GM21515 (cell line): ENCODE results near the gene BCKDK.
"Not testable (repeated sequence)": the region's sequence is repeated elsewhere in the genome, so short reads cannot be mapped to it uniquely, and the experiment has no call there.

Source experiments
- ATAC-seq: cut with Tn5 transposase; IDR thresholded peaks from one replicate; pipeline ENCODE4 v1.9.1; 2021; ENCODE audit not compliant: unreplicated experiment

BCKDK gene

GRCh38 chr16:31094424-31095120 lies 13.6 kb upstream of the BCKDK start, which contains the start of gene VKORC1:
Gene VKORC1, minus strand, starts transcription at chr16:31094797. Its CDS starts 68 bp downstream, at chr16:31094729.
- peak; percentile 73 for ATAC-seq

GRCh38 chr16:31099860-31100638 lies 8.1 kb upstream of the BCKDK start:
- ATAC-seq = no peak

- not testable (repeated sequence) for ATAC-seq
Measured at GRCh38 chr16:31100876-31101641, 7.1 kb upstream of the BCKDK start.

- ATAC-seq = no peak
Measured at GRCh38 chr16:31105677-31106213, 2.4 kb upstream of the BCKDK start.

DNA sequence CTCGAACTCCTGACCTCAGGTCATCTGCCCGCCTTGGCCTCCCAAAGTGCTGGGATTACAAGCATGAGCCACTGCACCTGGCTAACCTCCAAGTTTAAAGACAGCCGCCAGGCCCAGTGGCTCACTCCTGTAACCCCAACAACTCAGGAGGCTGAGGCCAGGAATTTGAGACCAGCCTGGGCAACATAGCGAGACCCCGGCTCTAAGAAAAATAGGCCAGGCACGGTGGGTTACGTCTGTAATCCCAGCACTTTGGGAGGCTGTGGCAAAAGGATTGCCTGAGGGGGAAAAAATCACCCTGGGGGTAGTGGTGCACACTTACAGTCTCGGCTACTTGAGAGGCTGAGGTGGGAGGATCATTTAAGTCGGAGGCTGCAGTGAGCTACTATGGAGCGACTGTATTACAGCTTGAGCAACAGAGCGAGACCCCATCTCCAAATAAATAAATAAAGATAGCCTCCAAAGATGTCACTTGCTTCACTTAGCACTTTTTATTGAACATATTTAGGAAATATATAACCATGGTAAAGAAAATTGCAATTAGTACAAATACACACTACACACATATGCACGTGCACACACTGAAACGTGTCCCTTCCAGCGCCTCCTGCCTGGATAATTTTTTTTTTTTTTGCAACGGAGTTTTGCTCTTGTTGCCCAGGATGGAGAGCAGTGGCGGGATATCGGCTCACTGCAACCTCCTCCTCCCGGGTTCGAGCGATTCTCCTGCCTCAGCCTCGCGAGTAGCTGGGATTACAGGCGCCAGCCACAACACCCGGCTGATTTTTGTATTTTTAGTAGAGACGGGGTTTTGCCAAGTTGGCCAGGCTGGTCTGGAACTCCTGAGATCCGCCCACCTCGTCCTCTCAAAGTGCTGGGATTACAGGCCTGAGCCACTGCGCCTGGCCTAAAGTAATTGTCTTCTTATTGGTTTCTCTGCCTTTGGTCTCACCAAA lies 1.4 kb upstream of the BCKDK start:
- ATAC-seq = no peak

GRCh38 chr16:31107465-31107867 lies 720 bp upstream of the BCKDK start:
- peak; percentile 48 for ATAC-seq

DNA sequence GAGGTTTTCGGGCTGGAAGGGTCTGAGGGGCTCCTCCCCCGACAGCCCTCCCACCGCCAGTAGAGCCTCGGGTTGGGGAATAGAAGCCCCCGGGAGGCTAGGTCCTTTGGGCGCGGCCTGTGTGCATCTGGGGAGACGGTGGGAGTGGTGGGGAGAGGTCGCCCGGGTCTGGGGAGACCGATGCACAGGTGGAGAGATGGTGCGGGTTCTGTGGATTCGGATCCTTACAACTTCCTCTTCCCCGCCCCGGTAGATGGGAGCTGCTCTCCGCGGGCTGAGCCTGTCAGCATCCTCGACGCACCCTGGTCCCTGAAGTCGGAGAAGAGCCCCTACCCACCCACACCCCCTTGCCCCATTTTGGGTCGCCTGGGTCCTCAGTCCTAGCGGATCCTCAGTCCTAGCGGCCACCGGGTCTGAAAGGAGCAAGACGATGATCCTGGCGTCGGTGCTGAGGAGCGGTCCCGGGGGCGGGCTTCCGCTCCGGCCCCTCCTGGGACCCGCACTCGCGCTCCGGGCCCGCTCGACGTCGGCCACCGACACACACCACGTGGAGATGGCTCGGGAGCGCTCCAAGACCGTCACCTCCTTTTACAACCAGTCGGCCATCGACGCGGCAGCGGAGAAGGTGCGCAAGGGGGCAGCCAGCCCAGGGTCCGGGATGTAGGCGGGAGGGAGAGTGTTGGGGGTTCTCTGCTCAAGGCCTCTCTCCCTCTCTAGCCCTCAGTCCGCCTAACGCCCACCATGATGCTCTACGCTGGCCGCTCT lies 790 bp downstream of the BCKDK start:
- no peak for ATAC-seq

DNA sequence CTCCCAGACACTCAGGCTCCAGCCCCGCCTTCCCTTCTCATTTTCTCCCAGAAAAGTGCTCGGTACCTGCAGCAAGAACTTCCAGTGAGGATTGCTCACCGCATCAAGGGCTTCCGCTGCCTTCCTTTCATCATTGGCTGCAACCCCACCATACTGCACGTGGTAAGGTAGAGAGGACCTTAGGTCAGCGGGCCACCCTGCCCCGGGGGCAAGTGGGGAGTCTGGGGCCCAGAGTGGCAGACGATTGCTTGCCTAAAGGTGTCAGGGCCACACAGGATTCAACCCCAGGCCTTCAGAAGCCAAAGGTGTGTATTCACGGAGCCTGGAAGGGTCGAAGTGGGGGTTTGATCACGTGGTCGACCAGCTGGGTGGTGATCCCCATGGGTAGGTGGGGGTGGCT lies 1.4 kb downstream of the BCKDK start:
- ATAC-seq = no peak

GRCh38 chr16:31110106-31111034 lies 2.2 kb downstream of the BCKDK start:
- no peak for ATAC-seq

DNA sequence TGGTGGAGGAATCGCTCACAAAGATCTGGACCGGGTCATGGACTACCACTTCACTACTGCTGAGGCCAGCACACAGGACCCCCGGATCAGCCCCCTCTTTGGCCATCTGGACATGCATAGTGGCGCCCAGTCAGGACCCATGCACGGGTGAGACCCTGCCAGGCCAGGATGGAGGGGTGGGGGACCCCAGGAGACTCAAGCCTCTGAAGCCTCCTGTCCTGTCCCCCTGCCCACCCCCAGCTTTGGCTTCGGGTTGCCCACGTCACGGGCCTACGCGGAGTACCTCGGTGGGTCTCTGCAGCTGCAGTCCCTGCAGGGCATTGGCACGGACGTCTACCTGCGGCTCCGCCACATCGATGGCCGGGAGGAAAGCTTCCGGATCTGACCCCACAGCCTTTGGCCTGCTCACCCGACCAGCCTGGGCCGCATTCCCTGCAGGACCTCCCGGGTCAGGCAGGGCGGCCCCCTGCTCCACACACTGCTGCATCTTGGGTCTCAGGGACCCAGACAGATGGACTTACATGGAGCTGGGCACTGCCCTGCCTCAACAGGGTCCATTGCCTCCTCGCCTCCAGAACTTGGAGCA lies 3.8 kb downstream of the BCKDK start:
- ATAC-seq = no peak

DNA sequence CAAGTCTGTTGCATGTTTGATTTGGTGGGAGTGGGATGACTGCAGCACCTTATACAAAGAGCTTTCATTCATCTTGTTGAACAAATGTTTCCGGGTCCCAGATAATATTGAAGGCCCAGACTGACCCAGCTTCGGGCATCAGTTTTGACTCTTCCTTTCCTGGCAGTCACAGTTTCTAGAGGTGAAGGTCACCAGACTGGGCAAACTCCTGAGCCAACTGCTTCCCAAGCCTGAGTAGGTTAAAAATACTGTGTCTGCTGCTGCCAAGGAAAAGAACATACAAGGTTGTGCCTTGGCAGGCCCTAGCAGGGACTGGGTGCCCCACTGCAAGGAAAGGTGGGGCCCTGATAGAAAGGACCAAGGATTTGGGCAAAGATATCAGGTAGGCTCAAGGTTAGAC lies 4.5 kb downstream of the BCKDK start:
- ATAC-seq = no peak

- no peak for ATAC-seq
Measured at GRCh38 chr16:31113121-31114120, 5.2 kb downstream of the BCKDK start.

DNA sequence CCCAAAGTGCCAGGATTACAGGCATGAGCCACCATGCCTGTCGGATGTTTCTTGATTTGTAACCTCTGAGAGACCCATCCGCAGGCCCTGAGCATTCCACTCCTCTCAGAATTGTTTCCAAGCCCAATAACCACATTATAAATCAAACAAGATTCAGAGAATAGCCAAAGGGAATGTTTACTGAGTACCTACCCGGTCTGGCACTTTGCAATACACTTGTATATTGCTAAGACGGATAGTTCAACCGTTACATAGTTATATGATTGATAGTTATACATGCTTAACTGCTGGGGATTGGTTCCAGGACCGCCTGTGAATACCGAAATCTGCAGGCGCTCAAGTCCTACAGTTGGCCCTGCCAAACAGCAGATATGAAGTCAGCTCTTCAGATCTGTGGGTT lies 6.3 kb downstream of the BCKDK start:
- ATAC-seq = no peak

DNA sequence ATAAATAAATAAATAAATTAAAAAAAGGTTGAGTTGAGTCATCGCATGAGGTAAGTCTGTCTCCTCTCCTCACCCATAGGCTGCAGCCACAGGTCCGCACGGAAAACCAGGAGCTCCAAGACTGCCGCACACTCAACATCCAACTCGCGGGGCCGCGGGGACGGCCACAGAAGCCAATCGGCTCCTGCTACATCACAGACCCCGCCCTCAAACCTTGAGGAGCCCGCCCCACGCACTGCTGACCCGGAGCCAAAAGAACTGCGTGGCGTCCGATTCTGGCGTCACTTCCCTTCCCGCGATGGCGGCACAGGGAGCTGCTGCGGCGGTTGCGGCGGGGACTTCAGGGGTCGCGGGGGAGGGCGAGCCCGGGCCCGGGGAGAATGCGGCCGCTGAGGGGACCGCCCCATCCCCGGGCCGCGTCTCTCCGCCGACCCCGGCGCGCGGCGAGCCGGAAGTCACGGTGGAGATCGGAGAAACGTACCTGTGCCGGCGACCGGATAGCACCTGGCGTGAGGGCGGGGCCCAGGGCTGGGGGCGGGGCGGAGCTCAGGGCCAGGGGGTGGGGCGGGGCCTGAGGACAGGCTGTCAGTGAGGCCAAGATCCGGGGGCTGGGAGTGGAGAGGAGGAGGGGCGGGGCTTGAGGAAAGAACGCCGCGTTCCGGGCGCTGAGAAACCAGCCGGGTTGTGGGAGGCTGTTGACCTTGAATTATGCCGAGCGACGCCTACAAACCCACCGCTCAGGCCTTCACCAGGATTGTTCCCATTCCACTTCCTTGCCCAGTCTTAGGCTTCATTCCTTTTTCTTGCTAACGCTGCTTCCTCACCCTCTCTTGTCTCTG lies 9.4 kb downstream of the BCKDK start, which contains the start of gene KAT8:
TSS of gene KAT8 (plus strand) at position 281 of the 839 bp plus-strand sequence. CDS start at position 299, 18 bp downstream.
- ATAC-seq = peak; percentile 85

- ATAC-seq = no peak
Measured at GRCh38 chr16:31118223-31119155, 10.3 kb downstream of the BCKDK start.
